NCI-H1092 (cell line): Measurements from ENCODE around the gene CCDC87.
"Not testable (repeated sequence)": the region's sequence is repeated elsewhere in the genome, so short reads cannot be mapped to it uniquely, and the experiment has no call there.

Experiments used
- DNase-seq: peaks from one replicate; lab custom pipeline; 2025; lab: John Stamatoyannopoulos, UW

The CCDC87 gene

GRCh38 chr11:66614073-66614472, 21.2 kb upstream of the CCDC87 start:
- no peak for DNase-seq

GRCh38 chr11:66612458-66612857, 19.6 kb upstream of the CCDC87 start:
- no peak for DNase-seq

GRCh38 chr11:66609721-66610617, 17.1 kb upstream of the CCDC87 start:
- no peak for DNase-seq

GRCh38 chr11:66607126-66607834, 14.4 kb upstream of the CCDC87 start:
- DNase-seq: no peak

- not testable (repeated sequence) for DNase-seq
Observed at GRCh38 chr11:66606608-66607007, 13.7 kb upstream of the CCDC87 start.

- DNase-seq: no peak
Observed at GRCh38 chr11:66604155-66604554, 11.3 kb upstream of the CCDC87 start.

GRCh38 chr11:66603072-66603471, 10.2 kb upstream of the CCDC87 start:
- no peak for DNase-seq

- no peak for DNase-seq
Observed at GRCh38 chr11:66600631-66601233, 7.9 kb upstream of the CCDC87 start.

GRCh38 chr11:66600219-66600618, 7.4 kb upstream of the CCDC87 start:
- no peak for DNase-seq

GRCh38 chr11:66598993-66599392, 6.1 kb upstream of the CCDC87 start:
- no peak for DNase-seq

- no peak for DNase-seq
Observed at GRCh38 chr11:66595245-66595904, 2.5 kb upstream of the CCDC87 start.

GRCh38 chr11:66593650-66594049, 787 bp upstream of the CCDC87 start:
- no peak for DNase-seq

GRCh38 chr11:66593303-66593635, 406 bp upstream of the CCDC87 start:
- no peak for DNase-seq

- DNase-seq: no peak
Observed at GRCh38 chr11:66591175-66591574, 1.7 kb downstream of the CCDC87 start.

GRCh38 chr11:66589996-66590675, 2.7 kb downstream of the CCDC87 start:
- no peak for DNase-seq

GRCh38 chr11:66589315-66589714, 3.5 kb downstream of the CCDC87 start:
- DNase-seq: not testable (repeated sequence)

- no peak for DNase-seq
Observed at GRCh38 chr11:66586136-66586535, 6.7 kb downstream of the CCDC87 start.

GRCh38 chr11:66585447-66585846, 7.4 kb downstream of the CCDC87 start:
- DNase-seq: not testable (repeated sequence)

GRCh38 chr11:66582565-66583147, 10.2 kb downstream of the CCDC87 start:
- not testable (repeated sequence) for DNase-seq

GRCh38 chr11:66581261-66581660, 11.6 kb downstream of the CCDC87 start:
- DNase-seq: no peak

GRCh38 chr11:66580803-66581202, 12.1 kb downstream of the CCDC87 start:
- DNase-seq: no peak
